NB4 (cell line): ENCODE data around the gene RBM4.

Experiments
- POLR2A ChIP-seq: IDR thresholded peaks from 2 replicates; pipeline ENCODE4 v1.6.1; 2011; ENCODE audit warnings: mild to moderate bottlenecking; ENCODE audit not compliant: insufficient read length; ENCODE audit errors: extremely low read depth
- TF ChIP-seq, protein P1 (sequence below): IDR thresholded peaks from one replicate; pipeline ENCODE4 v1.5.1; 2012; ENCODE audit warnings: low read depth, low read length

DNA sequence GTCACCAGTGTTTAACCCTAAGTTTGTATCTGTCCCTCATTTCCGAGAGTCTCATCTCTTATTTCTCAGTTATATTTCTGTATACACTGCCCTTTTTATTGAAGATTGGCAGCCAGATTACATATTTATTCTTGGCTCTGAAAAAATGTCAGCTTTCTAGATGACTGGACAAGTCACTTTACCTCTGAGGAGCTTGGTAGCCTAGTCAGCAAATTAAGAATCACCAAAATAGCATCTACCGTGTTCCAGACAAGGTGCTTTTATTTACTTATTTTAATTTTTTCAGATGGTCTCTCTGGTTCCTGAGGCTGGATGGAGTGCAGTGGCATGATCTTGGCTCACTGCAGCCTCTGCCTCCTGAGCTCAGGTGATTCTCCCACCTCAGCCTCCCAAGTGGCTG, 5.6 kb upstream of the RBM4 start:
- TF ChIP-seq, protein P1, sequence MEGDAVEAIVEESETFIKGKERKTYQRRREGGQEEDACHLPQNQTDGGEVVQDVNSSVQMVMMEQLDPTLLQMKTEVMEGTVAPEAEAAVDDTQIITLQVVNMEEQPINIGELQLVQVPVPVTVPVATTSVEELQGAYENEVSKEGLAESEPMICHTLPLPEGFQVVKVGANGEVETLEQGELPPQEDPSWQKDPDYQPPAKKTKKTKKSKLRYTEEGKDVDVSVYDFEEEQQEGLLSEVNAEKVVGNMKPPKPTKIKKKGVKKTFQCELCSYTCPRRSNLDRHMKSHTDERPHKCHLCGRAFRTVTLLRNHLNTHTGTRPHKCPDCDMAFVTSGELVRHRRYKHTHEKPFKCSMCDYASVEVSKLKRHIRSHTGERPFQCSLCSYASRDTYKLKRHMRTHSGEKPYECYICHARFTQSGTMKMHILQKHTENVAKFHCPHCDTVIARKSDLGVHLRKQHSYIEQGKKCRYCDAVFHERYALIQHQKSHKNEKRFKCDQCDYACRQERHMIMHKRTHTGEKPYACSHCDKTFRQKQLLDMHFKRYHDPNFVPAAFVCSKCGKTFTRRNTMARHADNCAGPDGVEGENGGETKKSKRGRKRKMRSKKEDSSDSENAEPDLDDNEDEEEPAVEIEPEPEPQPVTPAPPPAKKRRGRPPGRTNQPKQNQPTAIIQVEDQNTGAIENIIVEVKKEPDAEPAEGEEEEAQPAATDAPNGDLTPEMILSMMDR, result no peak
- no peak for TF ChIP-seq POLR2A
